HUES6 (cell line): ENCODE measurements around the gene SPIN4.

ENCODE experiments used
- H3K27ac ChIP-seq: 2 replicates; pipeline ENCODE4 v1.7.0; 2013; ENCODE audit warnings: low read depth, mild to moderate bottlenecking, low read length, inconsistent platforms
- H3K27me3 ChIP-seq: 2 replicates; pipeline ENCODE4 v1.6.1; 2013; ENCODE audit warnings: low read length; ENCODE audit not compliant: control insufficient read depth, insufficient read depth
- H3K36me3 ChIP-seq: 2 replicates; pipeline ENCODE4 v1.6.1; 2013; ENCODE audit warnings: low read length; ENCODE audit not compliant: control insufficient read depth, insufficient read depth
- H3K4me1 ChIP-seq: 2 replicates; pipeline ENCODE4 v1.6.1; 2013; ENCODE audit warnings: low read length; ENCODE audit not compliant: control insufficient read depth, insufficient read depth
- H3K4me3 ChIP-seq: 2 replicates; pipeline ENCODE4 v1.5.1; 2013; ENCODE audit warnings: low read depth, low read length
- H3K9ac ChIP-seq: one replicate; pipeline ENCODE4 v1.6.1; 2013; ENCODE audit warnings: mild to moderate bottlenecking, low read length
- H3K9me3 ChIP-seq: 2 replicates; pipeline ENCODE4 v1.6.1; 2013; ENCODE audit warnings: low read depth, low read length; ENCODE audit not compliant: control insufficient read depth, insufficient read depth

SPIN4 gene

GRCh38 chrX:63350465-63350877 lies 661 bp downstream of the SPIN4 start:
- H3K27ac ChIP-seq, result peak overlapping the region; percentile 85; the same call in 1 of the 2 replicates
- no peaks in the 10 kb centered on the region for H3K27me3 ChIP-seq
- peaks cover 5% of the 10 kb centered on the region; the same call in 1 of the 2 replicates for H3K4me1 ChIP-seq
- peak overlapping the region; percentile 82 for H3K9ac ChIP-seq
- peak overlapping the region; percentile 88 for H3K4me3 ChIP-seq
- H3K36me3 ChIP-seq, result no peaks in the 10 kb centered on the region; the same call in 1 of the 2 replicates
- H3K9me3 ChIP-seq, result peaks cover 18% of the 10 kb centered on the region; the same call in 1 of the 2 replicates

DNA sequence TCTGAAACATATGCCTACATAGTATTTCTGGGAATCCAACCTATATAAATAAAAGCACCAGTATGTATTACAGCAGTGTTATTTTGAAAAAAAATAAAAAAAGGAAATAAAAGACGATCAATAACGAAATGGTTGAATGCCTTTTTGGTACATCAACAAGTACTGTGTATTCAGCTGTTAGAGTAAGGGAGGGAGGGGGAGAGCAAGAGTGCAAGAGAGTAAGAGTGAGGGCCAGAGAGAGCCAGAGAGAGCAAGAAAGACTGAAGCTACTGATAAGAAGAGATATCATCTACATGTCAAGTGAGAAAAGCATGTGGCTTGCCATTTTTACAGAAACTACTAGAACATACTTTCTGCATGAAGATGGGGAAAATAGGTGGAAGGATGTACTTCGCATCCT lies 1.8 kb downstream of the SPIN4 start:
- Histone ChIP-seq H3K9me3 (peaks cover 11% of the 10 kb centered on the region; the same call in 1 of the 2 replicates), H3K27ac (no peak overlapping the region), H3K36me3 (no peaks in the 10 kb centered on the region; the same call in 1 of the 2 replicates), H3K4me1 (peaks cover 5% of the 10 kb centered on the region; the same call in 1 of the 2 replicates), H3K9ac (peak overlapping the region; percentile 24), H3K27me3 (no peaks in the 10 kb centered on the region), H3K4me3 (peak overlapping the region; percentile 88)

- Histone ChIP-seq H3K4me1 (peaks cover 10% of the 10 kb centered on the region; the same call in 1 of the 2 replicates), H3K27ac (no peak overlapping the region), H3K4me3 (no peak overlapping the region), H3K9ac (no peak overlapping the region), H3K27me3 (no peaks in the 10 kb centered on the region), H3K9me3 (peaks cover 21% of the 10 kb centered on the region; the same call in 1 of the 2 replicates), H3K36me3 (no peaks in the 10 kb centered on the region)
Observed at GRCh38 chrX:63330681-63331080, 20.5 kb downstream of the SPIN4 start.

GRCh38 chrX:63327788-63328187 lies 23.3 kb downstream of the SPIN4 start:
- Histone ChIP-seq H3K27ac (no peak overlapping the region), H3K27me3 (no peaks in the 10 kb centered on the region), H3K4me1 (peaks cover 10% of the 10 kb centered on the region; the same call in 1 of the 2 replicates), H3K9ac (no peak overlapping the region), H3K36me3 (no peaks in the 10 kb centered on the region), H3K9me3 (peaks cover 24% of the 10 kb centered on the region; the same call in 1 of the 2 replicates), H3K4me3 (no peak overlapping the region)

DNA sequence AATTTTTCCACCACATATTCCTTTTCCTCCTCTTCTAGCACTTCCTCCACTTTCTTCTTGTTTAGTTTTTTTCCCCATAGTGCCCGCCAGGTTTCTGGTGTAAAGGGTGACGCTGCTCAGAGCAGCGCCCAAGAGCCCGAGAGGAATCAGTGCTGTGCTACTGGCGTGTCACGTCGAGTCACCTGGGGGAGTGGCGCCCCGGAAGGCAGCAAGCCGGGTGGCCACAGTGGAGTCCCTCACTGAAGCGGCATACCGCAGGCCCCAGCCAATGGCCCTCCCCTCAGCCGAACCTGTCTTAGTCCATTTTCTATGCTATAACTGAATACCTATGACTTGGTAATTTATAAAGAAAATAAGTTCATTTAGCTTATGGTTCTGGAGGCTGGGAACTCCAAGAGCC lies 51.5 kb downstream of the SPIN4 start:
- Histone ChIP-seq H3K4me3 (no peak overlapping the region), H3K36me3 (no peaks in the 10 kb centered on the region), H3K4me1 (no peaks in the 10 kb centered on the region), H3K27ac (no peak overlapping the region), H3K9me3 (peaks cover 39% of the 10 kb centered on the region), H3K27me3 (no peaks in the 10 kb centered on the region), H3K9ac (no peak overlapping the region)
